ENCODE results near the gene CXCL11.
"Not testable (repeated sequence)": the region's sequence is repeated elsewhere in the genome, so short reads cannot be mapped to it uniquely, and the experiment has no call there.

The CXCL11 gene

GRCh38 chr4:76000279-76000678 is 35.6 kb downstream of the CXCL11 start:
- TF ChIP-seq, protein P1, sequence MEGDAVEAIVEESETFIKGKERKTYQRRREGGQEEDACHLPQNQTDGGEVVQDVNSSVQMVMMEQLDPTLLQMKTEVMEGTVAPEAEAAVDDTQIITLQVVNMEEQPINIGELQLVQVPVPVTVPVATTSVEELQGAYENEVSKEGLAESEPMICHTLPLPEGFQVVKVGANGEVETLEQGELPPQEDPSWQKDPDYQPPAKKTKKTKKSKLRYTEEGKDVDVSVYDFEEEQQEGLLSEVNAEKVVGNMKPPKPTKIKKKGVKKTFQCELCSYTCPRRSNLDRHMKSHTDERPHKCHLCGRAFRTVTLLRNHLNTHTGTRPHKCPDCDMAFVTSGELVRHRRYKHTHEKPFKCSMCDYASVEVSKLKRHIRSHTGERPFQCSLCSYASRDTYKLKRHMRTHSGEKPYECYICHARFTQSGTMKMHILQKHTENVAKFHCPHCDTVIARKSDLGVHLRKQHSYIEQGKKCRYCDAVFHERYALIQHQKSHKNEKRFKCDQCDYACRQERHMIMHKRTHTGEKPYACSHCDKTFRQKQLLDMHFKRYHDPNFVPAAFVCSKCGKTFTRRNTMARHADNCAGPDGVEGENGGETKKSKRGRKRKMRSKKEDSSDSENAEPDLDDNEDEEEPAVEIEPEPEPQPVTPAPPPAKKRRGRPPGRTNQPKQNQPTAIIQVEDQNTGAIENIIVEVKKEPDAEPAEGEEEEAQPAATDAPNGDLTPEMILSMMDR (IDR thresholded peaks at IDR 0.05; ENCODE audit: insufficient read depth, missing control alignments) = no peak
- DNase-seq (ENCODE audit: insufficient read length, low spot score) = no peak
- peak; percentile 53 for FAIRE-seq

GRCh38 chr4:75998525-75999147 is 37.2 kb downstream of the CXCL11 start:
- FAIRE-seq = peak; percentile 98
- DNase-seq (ENCODE audit: insufficient read length, low spot score) = not testable (repeated sequence)

DNA sequence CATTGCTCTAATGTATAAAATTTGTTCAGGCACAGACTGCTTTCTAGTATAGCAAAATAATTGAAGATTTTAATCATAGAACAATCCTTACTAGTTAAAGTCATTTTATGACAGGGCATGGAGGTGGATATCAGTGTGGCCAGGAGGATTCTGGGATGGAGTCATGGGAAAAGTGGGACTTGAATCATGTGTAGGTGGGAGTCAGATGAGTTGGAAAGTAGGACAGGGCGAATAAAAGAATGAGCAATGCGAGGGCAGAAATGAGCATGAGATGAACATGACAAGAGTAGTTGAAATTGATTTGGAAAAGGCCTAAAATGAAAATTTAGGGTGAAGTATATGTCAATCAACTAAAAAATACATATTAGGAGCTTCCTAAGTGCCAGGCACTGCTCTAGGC is 37.9 kb downstream of the CXCL11 start:
- TF ChIP-seq, protein P1 (IDR thresholded peaks at IDR 0.05; ENCODE audit: insufficient read depth, missing control alignments) = no peak
- DNase-seq (ENCODE audit: insufficient read length, low spot score) (no peak), FAIRE-seq (no peak)

DNA sequence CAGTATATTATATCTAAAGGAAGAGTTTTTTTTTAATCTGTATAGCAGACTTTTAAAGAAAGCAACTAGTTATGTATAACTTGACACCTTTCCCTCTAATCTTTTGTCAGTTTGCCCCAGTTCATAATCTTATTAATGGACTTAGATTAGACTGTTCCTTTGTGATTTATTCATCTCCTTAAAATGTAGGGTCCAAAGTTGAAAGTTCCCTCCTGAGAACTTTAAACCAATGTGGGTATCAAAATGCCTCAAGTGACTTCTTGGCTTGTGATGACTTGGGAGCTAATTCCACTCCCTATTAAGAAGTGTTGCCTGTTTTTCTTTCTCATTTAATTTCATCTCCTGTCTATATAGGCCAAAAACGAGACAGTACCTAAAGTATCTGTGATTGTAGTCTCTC is 38.8 kb downstream of the CXCL11 start:
- FAIRE-seq (no peak), DNase-seq (ENCODE audit: insufficient read length, low spot score) (no peak)
- TF ChIP-seq, protein P1 (IDR thresholded peaks at IDR 0.05; ENCODE audit: insufficient read depth, missing control alignments) = no peak

DNA sequence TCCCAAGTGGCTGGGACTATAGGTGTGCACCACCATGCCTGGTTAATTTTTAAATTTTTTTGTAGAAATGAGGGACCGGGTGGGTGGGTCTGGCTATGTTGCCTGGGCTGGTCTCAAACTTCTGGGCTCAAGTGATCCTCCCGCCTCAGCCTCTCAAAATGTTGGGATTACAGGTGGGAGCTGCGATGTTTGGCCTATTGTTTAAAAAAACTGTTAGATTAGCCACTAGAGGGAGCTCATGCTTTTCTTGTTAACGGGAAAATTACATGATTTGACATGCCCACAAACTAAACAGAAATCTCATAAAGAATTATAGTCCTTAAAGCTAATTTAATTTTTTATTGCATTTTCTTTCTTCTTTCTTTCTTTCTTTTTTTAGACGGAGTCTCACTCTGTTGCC is 40.1 kb downstream of the CXCL11 start:
- no peak for FAIRE-seq
- TF ChIP-seq, protein P1 (IDR thresholded peaks at IDR 0.05; ENCODE audit: insufficient read depth, missing control alignments) = peak; percentile 71
- DNase-seq (ENCODE audit: insufficient read length, low spot score) = no peak

DNA sequence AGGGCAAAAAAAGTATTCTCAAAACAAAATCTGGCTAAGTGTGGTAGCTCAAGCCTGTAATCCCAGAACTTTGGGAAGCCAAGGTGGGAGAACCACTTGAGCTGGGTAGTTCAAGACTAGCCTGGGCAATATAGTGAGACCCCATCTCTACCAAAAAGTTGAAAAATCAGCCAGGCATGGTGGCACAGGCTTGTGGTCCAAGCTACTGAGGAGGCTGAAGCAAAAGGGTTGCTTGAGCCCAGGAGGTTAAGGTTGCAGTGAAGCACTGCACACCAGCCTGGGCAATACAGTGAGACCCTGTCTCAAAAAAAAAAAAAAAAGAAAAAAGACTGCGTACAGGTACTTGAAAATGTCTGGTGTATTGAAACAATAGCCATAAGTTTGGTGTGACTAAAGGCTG is 43.4 kb downstream of the CXCL11 start:
- TF ChIP-seq, protein P1 (IDR thresholded peaks at IDR 0.05; ENCODE audit: insufficient read depth, missing control alignments) = no peak
- FAIRE-seq = no peak

DNA sequence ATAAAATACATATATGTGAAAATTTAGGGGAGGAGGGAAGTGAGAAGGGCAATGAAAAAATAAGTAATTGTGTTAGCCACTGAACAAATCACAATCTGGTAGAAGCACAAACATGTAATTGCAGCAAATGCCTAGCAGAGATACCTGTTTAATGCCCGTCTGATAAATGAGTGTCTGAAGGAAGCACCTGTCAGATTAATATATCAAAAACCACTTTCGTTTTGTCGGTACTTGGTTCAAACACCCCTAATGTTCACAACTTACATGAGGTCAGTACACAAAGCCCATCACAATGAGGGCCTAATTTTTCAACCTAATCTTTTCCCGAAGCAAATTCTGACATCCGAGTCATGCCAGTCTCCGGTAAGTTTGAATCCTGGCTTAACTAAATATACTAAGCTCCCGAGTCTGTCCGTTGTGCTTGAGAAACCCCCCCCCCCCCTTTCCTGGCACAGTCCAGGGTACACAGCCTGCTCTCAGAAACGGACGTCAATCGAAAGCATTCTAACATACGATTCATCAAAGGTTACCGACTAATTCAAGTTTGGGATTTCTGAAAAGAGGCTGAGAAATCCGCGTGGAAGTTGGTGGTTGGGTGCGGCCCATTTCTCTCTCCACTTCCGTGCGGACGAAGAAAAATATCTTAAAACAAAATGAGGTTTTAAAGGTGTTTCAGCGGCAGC is 45.9 kb downstream of the CXCL11 start:
- DNase-seq (ENCODE audit: insufficient read length, low spot score) (no peak), FAIRE-seq (no peak)
- TF ChIP-seq, protein P1 (IDR thresholded peaks at IDR 0.05; ENCODE audit: insufficient read depth, missing control alignments) = no peak

More for the DNA sequence above, 43.4 kb downstream of the CXCL11 start:
- no peak for DNase-seq (ENCODE audit: insufficient read length, low spot score)
